Measurements from ENCODE around the gene IFIH1.

The IFIH1 gene

GRCh38 chr2:162257425-162257824 is 61.1 kb downstream of the IFIH1 start:
- no peak for DNase-seq (ENCODE audit: low spot score)

DNA sequence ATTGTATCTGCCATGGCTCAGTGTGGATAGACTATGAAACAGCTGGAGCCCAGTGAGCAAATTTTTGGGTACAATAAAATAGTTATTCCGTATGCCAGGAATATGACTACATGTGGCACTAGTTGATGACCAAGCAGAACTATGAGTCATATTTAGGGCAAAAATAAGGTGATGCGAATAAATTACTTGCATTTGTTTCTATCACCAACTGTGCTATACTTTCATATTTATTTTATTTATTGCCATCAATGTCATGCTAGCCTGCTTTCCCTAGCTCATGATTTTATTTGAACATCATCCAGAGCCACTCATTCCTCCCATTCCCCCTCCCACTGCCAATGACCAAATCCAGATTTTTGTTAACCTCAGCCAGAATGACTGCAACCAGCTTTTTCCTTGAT is 61.9 kb downstream of the IFIH1 start:
- DNase-seq (ENCODE audit: low spot score) = no peak

- no peak for DNase-seq (ENCODE audit: low spot score)
These were observed 64.1 kb downstream of the IFIH1 start for GRCh38 chr2:162254236-162254871.

GRCh38 chr2:162253435-162253834 is 65.0 kb downstream of the IFIH1 start:
- no peak for DNase-seq (ENCODE audit: low spot score)

- DNase-seq (ENCODE audit: low spot score) = no peak
These were observed 66.3 kb downstream of the IFIH1 start for GRCh38 chr2:162252153-162252552.

DNA sequence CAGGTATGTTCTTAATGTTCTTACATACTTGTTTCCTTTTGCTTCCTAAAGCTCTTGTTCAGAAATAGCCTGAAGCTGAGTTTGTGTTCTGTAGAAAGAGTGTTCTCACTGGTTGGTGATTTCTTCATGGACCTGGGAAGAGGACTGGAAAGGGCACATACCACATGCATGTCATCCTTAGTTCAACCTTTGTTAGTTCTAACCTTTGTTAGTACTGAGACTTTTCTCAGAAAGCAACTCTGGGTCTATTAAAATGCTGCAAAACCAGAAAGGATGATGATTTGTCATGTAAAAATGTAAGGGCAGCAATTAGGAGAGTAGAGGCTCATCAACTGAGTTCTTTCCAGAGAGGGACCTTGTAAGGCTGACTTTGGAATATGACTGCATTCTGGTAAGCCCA is 72.7 kb downstream of the IFIH1 start:
- no peak for DNase-seq (ENCODE audit: low spot score)

- DNase-seq (ENCODE audit: low spot score) = no peak
These were observed 73.4 kb downstream of the IFIH1 start for GRCh38 chr2:162245061-162245460.

DNA sequence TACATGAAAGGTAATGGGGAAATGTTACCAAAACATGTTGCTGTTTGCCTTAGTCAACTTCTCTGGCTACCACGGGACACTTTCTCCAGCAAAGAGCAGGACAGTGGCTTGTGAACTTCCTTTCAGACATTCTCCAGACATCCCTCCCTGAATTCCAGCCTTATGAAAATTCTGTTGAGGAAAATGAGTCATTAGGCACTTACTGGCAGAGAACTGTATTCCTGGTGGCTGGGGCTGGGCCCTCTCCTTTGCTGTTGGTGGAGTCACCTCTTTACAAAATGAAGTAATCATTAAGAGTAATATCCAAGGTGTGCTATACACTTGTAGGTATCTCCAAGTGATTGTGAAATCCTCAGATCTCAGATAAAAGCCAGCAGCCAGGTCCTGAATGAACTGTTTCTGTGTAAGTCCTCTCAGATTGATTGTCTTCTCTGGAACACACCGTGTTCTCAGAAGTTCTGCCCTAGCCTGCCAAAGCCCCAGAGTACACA is 73.9 kb downstream of the IFIH1 start:
- DNase-seq (ENCODE audit: low spot score) = no peak

- no peak for DNase-seq (ENCODE audit: low spot score)
These were observed 74.8 kb downstream of the IFIH1 start for GRCh38 chr2:162243715-162244114.

DNA sequence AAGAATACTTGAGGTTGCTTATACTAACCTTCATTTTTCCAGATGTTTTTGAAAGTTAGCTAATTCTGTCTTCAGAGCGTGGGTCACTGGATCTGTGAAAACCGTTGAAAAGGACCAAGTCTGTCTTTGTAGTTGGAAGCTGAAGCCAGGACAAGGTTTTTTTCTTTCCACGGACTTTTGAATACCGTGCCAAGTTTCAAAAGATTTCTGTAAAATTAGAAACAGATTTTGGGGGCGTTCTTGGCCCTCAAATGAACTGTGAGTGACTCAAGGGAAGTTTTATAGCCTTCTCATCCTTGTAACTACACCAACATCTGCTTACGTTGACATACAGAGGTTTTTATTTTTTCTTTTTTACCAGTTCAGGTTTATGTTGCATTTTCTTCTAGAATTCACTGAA is 75.2 kb downstream of the IFIH1 start, which contains the start of gene FAP:
TSS of gene FAP (minus strand) at position 152 of the 400 bp plus-strand sequence. CDS start at position 34, 118 bp downstream.
- no peak for DNase-seq (ENCODE audit: low spot score)

DNA sequence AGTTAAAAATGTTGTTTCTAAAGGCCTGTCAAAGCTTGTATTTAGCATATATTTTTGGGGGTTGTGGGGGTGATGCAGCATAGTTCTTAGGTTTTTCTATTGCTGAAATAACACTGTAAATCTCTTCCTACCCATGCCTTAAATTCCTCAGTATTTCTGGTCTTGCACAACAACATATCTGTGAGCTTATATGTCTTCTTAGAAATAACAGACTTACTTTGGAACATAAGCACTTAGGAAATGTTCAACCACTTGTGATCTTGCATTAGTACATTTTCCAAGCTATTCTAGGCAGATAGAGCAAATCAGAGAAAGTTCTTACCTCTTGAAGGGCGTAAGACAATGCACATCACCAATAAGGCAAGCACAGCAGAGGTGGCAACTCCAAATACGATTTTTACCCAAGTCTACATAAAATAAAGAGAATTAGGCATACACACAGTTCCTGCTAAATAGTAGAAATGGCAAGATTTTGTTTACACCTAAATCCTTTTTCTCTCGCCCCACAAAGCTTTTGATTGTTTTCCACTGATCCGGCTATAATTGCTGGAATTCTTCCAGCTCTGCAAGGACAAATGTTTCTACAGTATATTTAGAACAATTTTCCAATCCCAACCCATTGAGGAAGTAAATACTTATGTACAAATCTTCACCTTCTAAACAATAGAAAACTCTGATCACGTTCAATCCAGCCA is 75.8 kb downstream of the IFIH1 start:
- DNase-seq (ENCODE audit: low spot score) = no peak

- no peak for DNase-seq (ENCODE audit: low spot score)
These were observed 76.9 kb downstream of the IFIH1 start for GRCh38 chr2:162241571-162241970.

- DNase-seq (ENCODE audit: low spot score) = no peak
These were observed 83.6 kb downstream of the IFIH1 start for GRCh38 chr2:162234620-162235462.

GRCh38 chr2:162233197-162233596 is 85.3 kb downstream of the IFIH1 start:
- DNase-seq (ENCODE audit: low spot score) = no peak

DNA sequence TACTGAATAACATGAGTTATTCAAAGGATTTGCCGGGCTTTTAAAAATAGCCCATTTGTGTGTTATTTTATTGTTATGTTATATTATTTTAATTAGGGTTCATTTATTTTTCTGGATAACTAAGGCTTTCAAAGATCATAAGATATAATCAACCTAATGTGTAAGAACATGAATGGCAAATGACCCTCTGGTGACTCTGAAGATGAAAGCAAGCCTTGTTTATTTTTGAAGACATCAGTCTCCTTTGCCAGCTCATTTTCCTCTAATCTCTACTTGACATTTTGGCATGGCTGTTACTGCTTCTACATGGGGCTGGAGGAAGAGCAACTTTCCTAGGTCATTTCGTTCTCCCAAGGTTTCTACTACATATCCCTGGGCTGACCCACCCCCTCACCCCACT is 85.8 kb downstream of the IFIH1 start:
- DNase-seq (ENCODE audit: low spot score) = no peak

GRCh38 chr2:162232027-162232426 is 86.5 kb downstream of the IFIH1 start:
- DNase-seq (ENCODE audit: low spot score) = no peak

DNA sequence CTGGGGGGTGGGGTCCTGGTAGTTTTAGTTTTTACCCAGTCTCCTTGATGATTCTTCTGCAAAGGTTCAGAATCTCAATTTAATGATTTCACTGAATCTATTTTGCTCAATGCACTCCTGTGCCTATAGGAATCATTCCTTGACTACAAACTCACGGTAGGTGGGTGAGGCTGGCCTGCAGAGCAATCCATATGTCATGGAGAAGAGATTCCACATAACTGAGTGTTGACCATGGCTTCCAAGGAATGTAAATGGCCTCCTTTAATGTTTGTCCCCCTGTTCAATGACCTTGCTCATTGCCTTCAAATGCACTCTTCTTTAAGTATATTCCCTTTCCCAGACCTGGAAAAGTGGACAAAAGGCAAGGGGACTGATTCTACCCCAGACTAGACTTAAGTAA is 87.7 kb downstream of the IFIH1 start:
- DNase-seq (ENCODE audit: low spot score) = no peak

GRCh38 chr2:162226836-162227235 is 91.6 kb downstream of the IFIH1 start:
- no peak for DNase-seq (ENCODE audit: low spot score)

GRCh38 chr2:162221064-162221463 is 97.4 kb downstream of the IFIH1 start:
- DNase-seq (ENCODE audit: low spot score) = peak; percentile 81

DNA sequence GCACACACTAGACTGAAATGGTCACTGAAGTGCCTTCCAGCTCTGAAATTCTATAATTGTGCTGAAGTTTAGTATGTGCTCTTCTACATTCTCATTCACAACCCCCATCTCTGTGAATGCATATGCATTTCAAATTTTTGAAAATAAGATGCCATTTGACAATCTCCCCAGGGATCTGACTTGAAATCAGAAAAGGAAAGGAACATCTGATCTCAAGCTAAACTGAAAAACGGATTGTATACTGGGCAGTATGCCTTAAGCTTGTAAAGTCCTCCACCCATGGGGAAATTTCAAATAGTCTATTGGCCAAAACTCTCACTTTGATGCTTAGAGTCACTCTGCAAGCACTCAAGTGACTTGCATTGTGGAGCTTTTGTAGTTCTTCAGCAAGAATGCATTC is 98.1 kb downstream of the IFIH1 start:
- no peak for DNase-seq (ENCODE audit: low spot score)

DNA sequence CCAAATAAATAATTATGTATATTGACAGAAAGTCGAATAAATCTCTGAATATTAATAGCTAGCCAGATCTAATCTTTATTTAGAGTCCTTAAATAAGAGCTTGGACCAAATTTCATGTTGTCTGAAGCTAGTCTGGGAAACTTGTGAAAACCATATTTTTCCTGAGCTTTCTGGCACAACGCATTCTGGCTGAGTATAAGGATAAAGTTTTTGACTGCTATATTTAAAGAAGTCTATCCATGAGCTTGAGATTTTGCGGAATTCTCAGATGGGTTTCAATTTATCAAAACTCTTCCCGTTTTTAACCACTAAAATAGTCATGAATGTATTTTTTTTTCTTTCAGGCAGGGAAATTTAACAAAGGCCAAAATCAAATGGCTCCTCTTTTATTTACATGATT is 99.1 kb downstream of the IFIH1 start:
- no peak for DNase-seq (ENCODE audit: low spot score)

DNA sequence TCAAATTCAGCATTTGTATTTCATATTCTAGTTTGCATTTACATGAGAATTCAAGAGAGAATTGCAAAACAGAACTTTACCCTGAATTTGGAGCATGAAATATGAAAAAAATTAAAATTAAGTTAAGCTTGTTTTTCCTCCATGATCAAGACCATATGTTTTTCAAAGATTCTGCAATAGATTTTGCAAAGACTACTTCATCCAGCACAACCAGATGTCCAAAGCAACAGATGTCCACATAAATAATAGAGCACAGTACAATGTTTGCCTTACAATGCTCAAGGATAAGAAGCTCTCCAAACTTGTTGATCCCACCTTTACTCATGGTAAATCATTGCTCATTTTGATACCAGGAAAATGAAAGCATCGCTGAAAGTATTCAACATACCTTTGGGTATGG is 100.9 kb downstream of the IFIH1 start:
- DNase-seq (ENCODE audit: low spot score) = no peak
